Loucy (cell line): ENCODE measurements around the gene PPFIA4.

ENCODE experiments used
- H2AFZ ChIP-seq: fragments of 200-600 bp; sonication (generic); 2 replicates; pipeline ENCODE4 v1.6.0; 2016; ENCODE audit warnings: antibody characterized with exemption, mild to moderate bottlenecking, low read length, moderate library complexity
- H3F3A ChIP-seq: fragments of 200-600 bp; 2 replicates; pipeline ENCODE4 v1.6.0; 2016; ENCODE audit warnings: antibody characterized with exemption, low read depth, mild to moderate bottlenecking
- H3K27me3 ChIP-seq: fragments of 200-600 bp; sonication (generic); 2 replicates; pipeline ENCODE4 v1.6.1; 2014; ENCODE audit warnings: low read length, mild to moderate bottlenecking; ENCODE audit not compliant: insufficient read depth, poor library complexity, severe bottlenecking
- H3K36me3 ChIP-seq: fragments of 200-600 bp; sonication (generic); 2 replicates; pipeline ENCODE4 v1.6.1; 2016; ENCODE audit warnings: low read length; ENCODE audit not compliant: insufficient read depth
- H3K4me1 ChIP-seq: fragments of 200-600 bp; sonication (generic); 2 replicates; pipeline ENCODE4 v1.5.1; 2014; ENCODE audit warnings: low read length, mild to moderate bottlenecking; ENCODE audit not compliant: insufficient read depth, poor library complexity, severe bottlenecking
- H3K4me2 ChIP-seq: fragments of 200-600 bp; sonication (generic); 2 replicates; pipeline ENCODE4 v1.6.0; 2014; ENCODE audit warnings: antibody characterized with exemption, low read length, low read depth, mild to moderate bottlenecking; ENCODE audit not compliant: poor library complexity, severe bottlenecking
- H3K4me3 ChIP-seq: fragments of 200-600 bp; sonication (generic); 2 replicates; pipeline ENCODE4 v1.5.1; 2014; ENCODE audit warnings: low read length, mild to moderate bottlenecking, mixed read lengths; ENCODE audit not compliant: poor library complexity, severe bottlenecking
- H3K79me2 ChIP-seq: fragments of 200-600 bp; sonication (generic); 2 replicates; pipeline ENCODE4 v1.6.1; 2014; ENCODE audit warnings: low read length; ENCODE audit not compliant: insufficient read depth
- H3K9ac ChIP-seq: fragments of 200-600 bp; sonication (generic); 2 replicates; pipeline ENCODE4 v1.6.0; 2014; ENCODE audit warnings: mild to moderate bottlenecking, low read depth, low read length, moderate library complexity; ENCODE audit not compliant: poor library complexity, severe bottlenecking
- H3K9me2 ChIP-seq: fragments of 200-600 bp; sonication (generic); replicated peaks from 2 replicates; pipeline ENCODE4 v1.6.1; 2016; ENCODE audit warnings: low read depth, low read length, mixed read lengths
- H3K9me3 ChIP-seq: fragments of 200-600 bp; sonication (generic); 2 replicates; pipeline ENCODE4 v1.6.1; 2014; ENCODE audit warnings: mild to moderate bottlenecking, antibody characterized with exemption, low read length, low read depth; ENCODE audit not compliant: insufficient read depth
- H4K20me1 ChIP-seq: fragments of 200-600 bp; sonication (generic); 2 replicates; pipeline ENCODE4 v1.6.0; 2014; ENCODE audit warnings: antibody characterized with exemption, low read length, mild to moderate bottlenecking; ENCODE audit not compliant: insufficient read depth, poor library complexity, severe bottlenecking
- CTCF ChIP-seq: fragments of 200-600 bp; sonication (generic); conservative IDR thresholded peaks from 2 replicates; pipeline ENCODE4 v1.5.1; 2014; ENCODE audit warnings: mild to moderate bottlenecking, antibody characterized with exemption, low read length
- EZH2phosphoT487 ChIP-seq: fragments of 200-600 bp; IDR thresholded peaks from 2 replicates; pipeline ENCODE4 v1.6.1; 2018; ENCODE audit warnings: antibody characterized with exemption, mild to moderate bottlenecking, moderate library complexity, borderline replicate concordance

The PPFIA4 gene

GRCh38 chr1:203038891-203039608, 12.8 kb downstream of the PPFIA4 start:
- H3K9me3 ChIP-seq: no peaks in the 10 kb centered on the region
- H3K4me3 ChIP-seq: no peak overlapping the region
- no peak overlapping the region for H2AFZ ChIP-seq
- peaks cover 7% of the 10 kb centered on the region for H3K4me1 ChIP-seq
- no peaks in the 10 kb centered on the region for H4K20me1 ChIP-seq
- H3K36me3 ChIP-seq: no peaks in the 10 kb centered on the region
- no peak overlapping the region for H3K4me2 ChIP-seq
- H3K79me2 ChIP-seq: no peaks in the 10 kb centered on the region
- TF ChIP-seq CTCF: peak; percentile 98
- no peak for TF ChIP-seq EZH2phosphoT487
- H3F3A ChIP-seq: no peaks in the 10 kb centered on the region
- H3K9me2 ChIP-seq: no peaks in the 10 kb centered on the region
- no peaks in the 10 kb centered on the region for H3K27me3 ChIP-seq
- no peak overlapping the region for H3K9ac ChIP-seq

GRCh38 chr1:203039609-203040512, 13.6 kb downstream of the PPFIA4 start:
- no peaks in the 10 kb centered on the region for H3K9me2 ChIP-seq
- no peak overlapping the region for H3K4me2 ChIP-seq
- no peaks in the 10 kb centered on the region for H3K36me3 ChIP-seq
- no peaks in the 10 kb centered on the region for H3K27me3 ChIP-seq
- no peak overlapping the region for H3K9ac ChIP-seq
- H3K4me1 ChIP-seq: peaks cover 7% of the 10 kb centered on the region
- H3F3A ChIP-seq: no peaks in the 10 kb centered on the region
- no peaks in the 10 kb centered on the region for H3K9me3 ChIP-seq
- no peaks in the 10 kb centered on the region for H3K79me2 ChIP-seq
- TF ChIP-seq EZH2phosphoT487: no peak
- TF ChIP-seq CTCF: peak; percentile 62
- no peaks in the 10 kb centered on the region for H4K20me1 ChIP-seq
- no peak overlapping the region for H2AFZ ChIP-seq
- H3K4me3 ChIP-seq: no peak overlapping the region

- Histone ChIP-seq H3K27me3 (no peaks in the 10 kb centered on the region), H3K4me1 (peaks cover 7% of the 10 kb centered on the region), H3K9me3 (no peaks in the 10 kb centered on the region), H3K79me2 (no peaks in the 10 kb centered on the region), H3K36me3 (no peaks in the 10 kb centered on the region), H3K9ac (no peak overlapping the region), H3K9me2 (no peaks in the 10 kb centered on the region), H2AFZ (no peak overlapping the region), H3K4me3 (no peak overlapping the region), H3F3A (no peaks in the 10 kb centered on the region), H3K4me2 (no peak overlapping the region), H4K20me1 (no peaks in the 10 kb centered on the region)
- TF ChIP-seq EZH2phosphoT487: no peak
- no peak for TF ChIP-seq CTCF
These were observed 14.4 kb downstream of the PPFIA4 start for GRCh38 chr1:203040513-203041275.
